Right ventricle myocardium superior (tissue), 1 donor: ENCODE results near the gene ST6GALNAC3. TPM values are rescaled to one million over a fixed set of nuclear protein-coding genes. Genes with fewer than 3 reads are reported as not detected.
"Not testable (repeated sequence)": the region's sequence is repeated elsewhere in the genome, so short reads cannot be mapped to it uniquely, and the experiment has no call there.

Source experiments
- ATAC-seq: fragments of 200-7000 bp; cut with Tn5 transposase; one replicate; pipeline ENCODE4 v1.9.1; 2020; ENCODE audit warnings: mild to moderate bottlenecking; ENCODE audit not compliant: poor library complexity
- DNase-seq: peaks from one replicate; pipeline ENCODE4 v3.0.0-alpha.2; 2020
- intact Hi-C: fragments of 100-400 bp; cut with DNase I; formaldehyde crosslinking; loops from one replicate; pipeline ENCODE4 v1.11.2; 2022
- total RNA-seq: library from RNA; stranded (reverse); fragmentation: NEBNext Ultra II Directional; extraction: Animal tissue kit (Norgen Biotek cat#: 25700); gene quantifications from one replicate; pipeline ENCODE4 v1.2.1, GENCODE V29; 2021
- donor health status: DM: no; HTN: yes; CAD: no; lungs with severe emphysema.

ST6GALNAC3 gene
- total RNA-seq, 1 donor from 2014 or later, result 4.5 TPM

DNA sequence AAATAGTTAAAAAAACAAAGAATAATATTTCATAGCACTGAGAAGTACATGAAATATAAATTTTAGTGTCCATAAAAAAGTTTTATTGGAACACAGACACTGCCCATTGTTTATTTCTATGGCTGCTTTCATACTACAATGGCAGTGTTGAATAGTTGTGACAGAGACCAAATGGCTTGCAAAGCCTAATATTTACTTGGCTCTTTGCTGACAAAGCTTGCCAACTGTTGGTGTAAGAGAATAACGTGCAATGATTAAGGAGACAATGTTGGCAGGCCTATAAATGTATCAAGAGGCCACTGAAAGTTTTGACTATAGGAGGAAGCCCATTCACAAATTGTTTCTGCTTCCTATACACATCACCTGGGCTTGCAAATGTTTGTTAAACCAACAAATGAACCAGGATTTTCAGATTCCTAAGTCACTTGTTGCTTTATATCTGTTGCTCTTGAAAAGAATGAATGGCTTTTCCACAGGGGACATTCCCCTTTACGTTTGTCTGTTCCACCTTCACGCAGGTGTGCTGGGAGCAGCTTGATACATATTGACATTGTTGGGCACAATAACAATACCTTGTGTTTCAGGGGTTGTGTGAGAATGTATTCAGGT lies 5.5 kb upstream of the ST6GALNAC3 start:
- ATAC-seq, result no peak

GRCh38 chr1:76070538-76070937 lies 4.0 kb upstream of the ST6GALNAC3 start:
- ATAC-seq (no peak), DNase-seq (no peak)
- intact Hi-C loops, result no loop called here

More for the DNA sequence above, 5.5 kb upstream of the ST6GALNAC3 start:
- intact Hi-C loops, result no loop called here
- DNase-seq, result no peak

DNA sequence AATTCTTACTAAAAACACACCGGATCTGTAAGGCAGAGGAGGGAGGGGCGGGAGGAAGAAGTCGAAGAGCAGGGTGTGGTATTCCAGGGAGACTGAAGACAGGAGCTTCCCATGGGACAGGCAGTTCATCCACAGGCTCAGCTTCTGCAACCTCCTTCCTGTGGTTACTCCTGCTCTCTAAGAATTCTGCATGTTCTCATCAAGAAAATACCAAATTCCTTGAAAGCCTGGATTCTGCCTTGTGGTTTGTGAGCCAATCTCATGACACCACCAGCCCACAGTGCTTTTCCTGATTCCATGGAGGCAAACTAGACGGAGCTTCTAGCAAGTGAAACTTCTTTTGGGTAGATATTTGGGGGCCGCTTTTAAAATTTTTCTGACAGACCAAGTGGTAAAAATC lies 1.1 kb upstream of the ST6GALNAC3 start:
- no peak for ATAC-seq
- DNase-seq, result no peak
- intact Hi-C loops, result no loop called here

- intact Hi-C loops, result no loop called here
- ATAC-seq (no peak), DNase-seq (no peak)
These were observed 593 bp downstream of the ST6GALNAC3 start for GRCh38 chr1:76075188-76075489.

GRCh38 chr1:76075877-76076276 lies 1.3 kb downstream of the ST6GALNAC3 start:
- no peak for ATAC-seq

DNA sequence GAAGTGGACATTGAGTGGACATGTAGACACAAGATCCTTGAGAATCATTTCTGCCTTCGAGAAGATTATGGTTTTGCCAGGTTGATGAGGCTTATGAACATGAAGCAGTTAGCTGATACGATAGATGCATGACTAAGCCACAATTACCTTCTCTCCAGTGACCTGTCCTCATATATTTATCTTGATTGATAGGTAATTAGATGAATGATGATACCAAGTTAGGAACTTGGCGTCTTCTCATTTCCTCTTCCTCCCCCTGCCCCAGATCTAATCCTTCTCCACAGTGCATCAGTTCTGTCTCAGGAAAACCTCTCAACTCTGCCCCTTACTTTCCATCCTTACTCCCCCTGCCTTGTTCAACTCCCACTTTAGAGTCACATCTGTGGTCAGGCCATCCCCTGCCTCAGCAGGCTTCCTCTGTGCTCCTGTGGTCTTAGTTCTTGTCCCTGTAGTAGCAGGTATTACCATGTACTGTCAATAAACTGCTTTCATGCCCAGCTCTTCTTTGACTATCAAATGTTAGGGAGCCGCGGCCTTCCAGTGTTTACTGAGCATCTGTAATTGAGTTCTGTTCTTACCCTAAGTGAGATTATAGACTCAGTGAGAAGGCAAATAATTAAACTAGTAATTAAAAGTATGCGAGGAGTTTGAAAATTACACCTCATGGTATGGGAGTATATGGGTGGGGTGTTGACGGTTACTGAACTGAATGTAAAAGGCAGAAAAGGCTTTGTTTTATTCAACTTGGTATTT lies 5.1 kb downstream of the ST6GALNAC3 start:
- ATAC-seq (no peak), DNase-seq (no peak)
- intact Hi-C loops, result no loop called here

More at GRCh38 chr1:76075877-76076276, 1.3 kb downstream of the ST6GALNAC3 start:
- intact Hi-C loops, result no loop called here
- DNase-seq, result no peak

DNA sequence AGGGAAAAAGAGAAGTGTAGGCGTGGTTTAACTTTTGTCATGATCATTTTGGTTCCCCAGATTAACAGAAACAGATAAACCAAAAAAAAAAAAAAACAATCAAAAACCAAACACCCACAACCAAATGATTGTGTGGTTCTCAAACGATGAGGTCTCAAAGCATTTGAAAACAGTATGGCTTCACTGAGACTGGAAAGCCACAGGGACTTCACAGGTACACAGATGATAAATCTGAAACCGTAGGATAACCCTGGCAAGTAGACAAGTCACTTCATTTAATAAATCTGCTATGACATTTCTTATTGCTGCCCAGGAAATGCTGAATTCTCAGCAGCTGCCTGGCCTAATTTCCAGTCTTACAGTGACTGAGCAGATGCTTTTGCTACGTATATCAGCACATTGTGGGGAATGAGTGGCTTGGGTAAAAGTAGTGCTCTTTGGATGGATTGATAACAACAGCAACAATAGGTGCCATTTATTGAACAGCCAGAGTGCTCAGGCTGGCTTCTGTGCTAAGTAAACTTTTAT lies 6.1 kb downstream of the ST6GALNAC3 start:
- no peak for ATAC-seq
- intact Hi-C loops, result no loop called here
- DNase-seq, result no peak

- no peak for ATAC-seq
- intact Hi-C loops, result no loop called here
- no peak for DNase-seq
These were observed 7.5 kb downstream of the ST6GALNAC3 start for GRCh38 chr1:76082062-76082461.

GRCh38 chr1:76083189-76083588 lies 8.6 kb downstream of the ST6GALNAC3 start:
- intact Hi-C loops, result no loop called here
- no peak for DNase-seq
- ATAC-seq, result no peak

DNA sequence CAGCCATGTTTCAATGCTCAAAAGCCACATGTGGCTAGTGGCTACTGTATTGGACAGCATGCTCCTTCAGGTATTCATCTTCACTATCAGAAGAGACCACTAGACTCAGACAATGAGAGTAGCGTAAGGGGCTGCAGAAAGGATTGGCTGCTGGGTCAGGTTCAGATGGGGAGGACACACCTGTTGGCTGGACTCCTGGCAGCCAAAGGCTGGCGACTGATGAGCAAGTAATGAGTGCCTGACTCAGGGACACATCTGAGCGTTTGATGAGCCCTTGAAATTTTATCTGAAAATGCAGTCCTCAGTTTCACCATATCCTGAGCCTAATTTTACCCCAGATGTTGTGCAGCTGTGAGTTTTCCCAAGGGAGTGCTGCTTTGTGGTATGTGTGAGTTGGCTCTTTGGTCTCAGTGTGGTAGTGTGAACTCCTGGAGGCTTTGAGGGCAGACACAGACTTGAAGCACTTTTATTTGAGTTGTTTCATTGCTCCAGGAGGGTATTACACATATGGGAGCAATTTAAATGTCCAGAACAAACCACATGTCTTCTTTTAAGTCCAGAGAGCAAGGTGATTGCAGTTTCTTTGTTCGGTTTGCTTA lies 9.6 kb downstream of the ST6GALNAC3 start:
- intact Hi-C loops, result no loop called here
- no peak for ATAC-seq
- DNase-seq, result no peak

- DNase-seq (no peak), ATAC-seq (no peak)
- intact Hi-C loops, result no loop called here
These were observed 10.1 kb downstream of the ST6GALNAC3 start for GRCh38 chr1:76084685-76085084.

GRCh38 chr1:76086109-76086508 lies 11.6 kb downstream of the ST6GALNAC3 start:
- intact Hi-C loops, result no loop called here

DNA sequence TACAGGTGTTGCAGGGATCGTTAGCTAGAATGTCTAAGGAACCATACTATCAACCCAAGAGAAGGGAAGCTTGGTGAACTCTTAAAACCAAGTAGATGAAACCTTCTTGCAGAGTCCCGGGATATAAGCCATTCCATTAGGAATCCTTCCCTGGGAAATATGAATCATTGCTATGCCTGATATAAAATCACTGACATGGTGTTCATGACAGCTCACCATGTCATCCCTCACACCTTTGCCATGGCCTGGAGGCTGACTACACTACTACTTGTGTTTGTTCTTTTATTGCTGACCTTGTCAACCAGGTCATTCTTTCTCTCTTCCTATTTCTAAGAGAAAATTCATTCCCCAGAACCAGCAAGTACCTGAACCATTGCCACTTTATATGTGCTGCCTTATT lies 12.1 kb downstream of the ST6GALNAC3 start:
- ATAC-seq (no peak), DNase-seq (no peak)
- intact Hi-C loops, result no loop called here

More at GRCh38 chr1:76086109-76086508, 11.6 kb downstream of the ST6GALNAC3 start:
- ATAC-seq, result no peak
- DNase-seq, result no peak

DNA sequence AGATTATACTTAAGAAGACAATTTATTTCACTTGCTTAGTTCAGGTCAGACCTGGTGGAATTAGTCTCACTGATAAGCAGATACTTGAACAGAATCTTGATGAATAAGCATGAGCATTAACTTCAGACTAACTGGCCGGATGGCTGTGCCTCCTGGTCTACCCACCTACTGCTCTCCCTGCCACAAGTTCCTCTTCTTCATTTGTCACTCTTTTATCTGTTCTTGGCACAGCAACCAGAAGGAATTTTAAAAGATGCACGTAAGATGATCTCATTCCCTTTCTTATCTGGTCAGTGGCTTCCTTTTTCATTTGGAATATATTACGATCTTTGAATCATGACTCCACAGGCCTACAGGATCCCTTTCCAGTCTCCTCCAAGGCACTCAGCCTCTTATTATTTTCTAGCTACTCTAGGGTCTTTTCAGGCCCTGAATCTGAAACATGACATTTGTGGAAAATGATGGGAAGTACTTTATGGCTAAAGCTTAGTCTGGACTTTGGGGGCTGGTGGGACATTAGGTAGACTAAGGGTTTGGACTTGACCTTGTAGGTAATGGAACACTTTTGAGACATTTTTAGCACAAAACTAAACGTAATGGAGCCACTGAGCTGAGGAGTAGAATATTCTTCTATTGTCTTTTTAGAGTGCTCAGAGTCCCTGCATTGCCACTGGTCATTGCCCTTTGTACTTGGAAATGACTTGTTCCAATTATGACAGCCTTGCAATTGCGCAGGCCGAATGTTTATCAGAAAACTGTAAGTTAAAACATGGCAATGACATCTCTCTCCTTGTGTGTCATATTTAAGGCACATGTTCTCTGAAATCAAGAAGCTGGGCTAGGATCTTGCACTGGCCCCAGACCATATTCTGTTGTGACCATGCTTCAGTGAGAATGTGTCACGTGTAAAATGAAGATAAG lies 16.0 kb downstream of the ST6GALNAC3 start:
- ATAC-seq (no peak), DNase-seq (no peak)
- intact Hi-C loops, result no loop called here

GRCh38 chr1:76092812-76093211 lies 18.3 kb downstream of the ST6GALNAC3 start:
- intact Hi-C loops, result no loop called here
- no peak for ATAC-seq
- DNase-seq, result no peak

- no peak for ATAC-seq
- intact Hi-C loops, result no loop called here
- DNase-seq, result no peak
These were observed 19.2 kb downstream of the ST6GALNAC3 start for GRCh38 chr1:76093522-76094312.

- ATAC-seq (no peak), DNase-seq (no peak)
- intact Hi-C loops, result no loop called here
These were observed 21.3 kb downstream of the ST6GALNAC3 start for GRCh38 chr1:76095802-76096201.

DNA sequence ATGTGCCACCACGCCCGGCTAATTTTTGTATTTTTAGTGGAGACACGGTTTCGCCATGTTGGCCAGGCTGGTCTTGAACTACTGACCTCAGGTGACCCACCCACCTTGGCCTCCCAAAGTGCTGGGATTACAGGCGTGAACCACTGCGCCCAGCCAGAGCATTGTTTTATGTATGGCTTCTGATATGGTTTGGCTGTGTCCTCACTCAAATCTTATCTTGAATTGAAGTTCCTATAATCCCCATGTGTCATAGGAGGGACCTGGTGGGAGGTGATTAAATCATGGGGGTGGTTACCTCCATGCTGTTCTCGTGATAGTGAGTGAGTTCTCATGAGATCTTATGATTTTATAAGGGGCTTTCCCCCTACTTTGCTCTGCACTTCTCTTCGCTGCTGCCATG lies 22.5 kb downstream of the ST6GALNAC3 start:
- not testable (repeated sequence) for ATAC-seq

More for the DNA sequence above, 22.5 kb downstream of the ST6GALNAC3 start:
- DNase-seq, intact Hi-C loops: not testable (repeated sequence)
